Kidney glomerular epithelial cell (primary cell): Measurements from ENCODE around the gene MYH11.
"Not testable (repeated sequence)": the region's sequence is repeated elsewhere in the genome, so short reads cannot be mapped to it uniquely, and the experiment has no call there.

ENCODE experiments used
- DNase-seq: peaks from one replicate; lab custom pipeline; 2025; lab: John Stamatoyannopoulos, UW

MYH11 gene

DNA sequence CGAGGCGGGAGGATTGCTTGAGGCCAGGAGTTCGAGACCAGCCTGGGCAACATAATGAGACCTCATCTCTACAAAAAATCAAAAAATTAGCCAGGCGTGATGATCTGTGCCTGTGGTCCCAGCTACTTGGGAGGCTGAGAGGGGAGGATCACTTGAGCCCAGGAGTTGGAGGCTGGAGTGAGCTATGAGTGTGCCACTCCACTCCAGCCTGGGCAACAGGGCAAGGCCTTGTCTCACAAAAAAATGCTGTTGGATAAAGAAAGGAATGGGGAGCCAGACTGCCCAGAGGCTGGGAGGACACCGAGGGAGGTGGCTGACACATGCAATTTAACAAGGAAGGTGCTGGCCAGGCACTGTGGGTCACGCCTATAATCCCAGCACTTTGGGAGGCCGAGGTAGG, 47.5 kb downstream of the MYH11 start:
- DNase-seq = not testable (repeated sequence)

DNA sequence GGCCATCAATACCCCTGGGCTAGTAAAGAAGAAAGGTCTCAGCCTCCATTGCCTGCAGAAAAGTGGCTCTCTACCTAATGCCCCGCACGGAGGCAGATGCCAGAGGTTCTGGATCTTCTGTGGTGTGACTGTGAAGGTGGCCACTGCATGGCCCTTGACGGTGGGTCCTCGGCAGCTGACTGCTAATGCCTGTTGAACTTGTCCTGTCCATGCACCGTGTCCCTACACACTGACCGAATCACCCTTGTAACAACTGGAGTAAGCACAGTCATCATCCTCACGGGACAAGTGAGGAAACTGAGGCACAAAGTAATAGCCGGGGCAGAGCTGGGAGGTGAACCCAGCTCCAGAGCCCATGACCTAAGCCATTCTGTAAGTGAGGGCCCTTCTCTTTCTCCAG, 48.8 kb downstream of the MYH11 start:
- no peak for DNase-seq

DNA sequence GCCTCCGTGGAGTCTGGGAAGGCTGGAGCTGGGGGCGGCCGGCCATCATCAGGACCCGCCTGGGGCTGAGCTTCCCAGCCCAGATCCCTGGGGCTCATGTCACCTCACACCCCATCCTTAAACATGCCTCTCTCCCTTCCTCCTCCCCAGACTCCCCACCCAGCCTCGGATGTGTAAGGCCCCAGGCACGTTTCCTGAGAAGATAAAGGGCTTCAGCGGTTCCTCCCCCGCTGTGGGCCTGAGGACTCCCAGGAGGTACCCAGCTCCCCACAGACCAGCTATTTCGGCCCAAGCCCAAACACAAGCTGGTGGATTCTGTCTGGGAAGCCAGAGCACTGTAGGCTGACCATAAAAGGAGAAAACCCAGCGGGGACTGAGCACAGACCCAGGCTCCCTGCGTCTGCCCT, 49.2 kb downstream of the MYH11 start:
- no peak for DNase-seq

DNA sequence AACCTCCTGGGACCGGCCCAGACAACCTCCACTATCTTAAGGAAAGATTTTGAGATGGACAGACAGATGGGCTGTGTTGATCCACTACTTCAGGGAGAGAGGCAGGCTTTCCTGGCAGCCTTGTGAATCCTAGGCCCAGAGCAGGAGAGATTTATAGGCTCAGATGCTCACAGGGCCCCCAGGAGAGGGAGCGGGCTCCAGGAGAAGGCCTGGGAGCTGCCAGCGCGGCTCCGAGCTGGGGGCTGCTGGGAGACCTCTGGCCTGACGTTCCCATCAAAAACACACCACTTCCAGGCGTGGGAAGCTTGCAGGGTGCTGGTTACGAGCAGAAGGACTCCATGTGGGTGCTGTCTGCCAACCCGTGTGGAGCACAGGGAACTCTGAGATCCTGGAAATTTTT, 53.2 kb downstream of the MYH11 start:
- no peak for DNase-seq

DNA sequence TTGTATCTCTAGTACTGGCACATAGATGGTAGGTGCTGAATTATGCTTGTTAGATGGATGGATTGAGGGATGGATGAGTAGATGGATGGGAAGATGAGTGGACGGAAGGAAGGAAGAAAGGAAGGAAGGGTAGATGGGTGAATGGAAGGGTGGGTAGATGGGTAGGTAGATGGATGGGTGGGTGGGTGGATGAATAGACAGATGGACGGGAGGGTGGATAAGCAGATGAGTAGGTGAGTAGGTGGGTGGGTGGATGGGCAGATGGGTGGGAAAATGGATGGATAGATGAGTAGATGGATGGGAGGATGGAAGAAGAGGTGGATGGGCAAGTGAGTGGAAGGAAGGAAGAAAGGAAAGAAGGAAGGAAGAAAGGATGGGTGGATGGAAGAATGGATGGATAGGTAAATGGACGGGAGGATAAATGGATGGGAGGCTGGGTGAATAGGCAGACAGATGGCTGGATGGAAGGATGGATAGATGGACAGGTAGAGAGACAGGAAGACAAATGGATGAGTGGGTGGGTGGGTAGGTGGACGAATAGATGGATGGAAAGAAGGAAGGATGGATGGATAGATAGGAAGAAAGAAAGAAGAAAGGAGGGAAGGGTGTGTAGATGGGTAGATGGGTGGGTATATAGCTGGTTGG, 56.9 kb downstream of the MYH11 start:
- DNase-seq = no peak

DNA sequence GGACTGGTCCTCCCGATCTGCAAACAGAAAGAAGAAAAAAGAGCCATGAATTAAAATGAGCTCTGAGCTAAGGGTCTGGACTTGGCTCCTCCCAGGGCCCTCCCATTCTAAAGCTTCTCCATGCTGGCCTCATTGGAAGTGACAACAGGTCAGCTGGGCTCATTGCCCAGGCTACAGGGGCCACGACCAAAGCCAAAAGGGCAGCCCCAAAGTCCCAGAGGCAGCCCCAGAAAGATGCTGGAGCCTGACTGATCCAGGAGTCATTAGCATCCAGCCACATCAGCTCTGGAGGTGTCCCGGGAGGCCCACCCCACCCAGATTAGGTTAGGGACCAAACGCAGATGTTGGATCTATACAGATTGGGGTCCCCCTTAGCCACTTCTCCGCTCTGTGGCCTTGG, 58.2 kb downstream of the MYH11 start:
- no peak for DNase-seq

DNA sequence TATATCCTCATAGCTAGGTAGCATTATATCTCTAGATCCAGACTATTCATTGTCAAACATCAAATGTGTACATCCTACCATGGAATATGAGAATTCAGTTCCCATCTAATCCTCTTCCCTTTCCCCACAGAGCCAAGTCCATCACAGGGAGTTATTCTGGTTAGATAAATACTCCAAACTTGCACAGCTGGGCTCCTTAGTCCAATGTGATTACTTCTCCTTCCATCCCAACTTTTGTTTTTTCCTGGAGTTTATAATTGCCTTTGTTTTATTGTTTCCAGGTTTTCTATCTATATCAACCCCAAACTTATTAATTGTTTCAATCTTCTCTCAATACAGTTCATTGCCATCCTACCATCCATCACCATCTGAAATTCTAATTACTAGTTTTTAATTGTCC, 59.9 kb downstream of the MYH11 start:
- no peak for DNase-seq

DNA sequence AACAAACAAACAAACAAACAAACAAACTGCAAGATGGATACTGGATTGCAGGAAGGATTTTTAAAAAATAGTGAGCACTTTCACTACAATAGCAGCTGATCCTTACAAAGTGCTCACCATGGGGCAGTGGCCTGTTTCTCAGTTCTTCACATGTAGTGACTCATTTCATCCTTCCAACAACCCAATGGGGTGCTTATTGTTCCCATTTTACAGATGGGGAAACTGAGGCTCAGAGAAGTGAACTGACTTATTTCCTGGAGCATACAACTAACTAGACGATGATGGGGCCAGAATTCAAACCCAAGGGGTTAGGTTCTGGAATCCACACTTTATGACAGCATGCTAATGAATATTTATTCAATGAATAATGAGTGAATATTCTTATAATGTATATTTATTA, 61.2 kb downstream of the MYH11 start:
- no peak for DNase-seq

DNA sequence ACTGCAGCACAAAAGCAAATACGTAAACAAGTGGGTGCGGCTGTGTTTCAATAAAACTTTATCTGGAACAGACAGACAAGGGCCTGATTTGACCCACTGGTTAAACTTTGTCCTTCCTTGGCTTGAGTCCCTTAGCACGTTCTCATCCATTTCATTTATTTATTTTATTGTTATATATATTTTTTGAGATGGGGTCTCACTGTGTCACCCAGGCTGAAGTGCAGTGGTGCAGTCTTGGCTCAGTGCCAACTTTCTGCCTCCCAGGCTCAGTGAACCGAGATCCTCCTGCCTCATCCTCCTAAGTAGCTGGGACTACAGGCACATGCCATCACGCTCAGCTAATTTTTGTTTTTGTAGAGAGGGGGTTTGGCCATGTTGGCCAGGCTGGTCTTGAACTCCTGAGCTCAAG, 64.3 kb downstream of the MYH11 start:
- no peak for DNase-seq

DNA sequence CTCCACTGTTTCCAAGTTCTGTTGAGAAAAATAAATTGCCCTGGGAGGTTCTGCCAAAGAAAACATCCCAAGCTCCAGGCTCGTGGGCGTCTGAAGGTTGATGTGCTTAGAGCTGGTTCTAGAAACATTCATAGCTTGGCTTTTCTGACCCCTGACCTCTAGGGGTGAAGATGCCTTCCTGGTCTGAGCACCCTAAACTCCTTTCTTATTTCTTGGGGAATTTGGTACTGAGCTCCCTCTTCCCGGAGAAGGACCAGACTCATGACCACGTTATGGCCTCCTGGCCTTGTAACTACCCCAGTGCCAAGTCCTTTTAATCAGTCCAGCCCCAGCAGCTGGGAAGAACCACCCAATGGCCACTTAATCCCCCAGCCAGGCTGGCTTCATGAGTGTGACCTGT, 66.4 kb downstream of the MYH11 start:
- DNase-seq = no peak

DNA sequence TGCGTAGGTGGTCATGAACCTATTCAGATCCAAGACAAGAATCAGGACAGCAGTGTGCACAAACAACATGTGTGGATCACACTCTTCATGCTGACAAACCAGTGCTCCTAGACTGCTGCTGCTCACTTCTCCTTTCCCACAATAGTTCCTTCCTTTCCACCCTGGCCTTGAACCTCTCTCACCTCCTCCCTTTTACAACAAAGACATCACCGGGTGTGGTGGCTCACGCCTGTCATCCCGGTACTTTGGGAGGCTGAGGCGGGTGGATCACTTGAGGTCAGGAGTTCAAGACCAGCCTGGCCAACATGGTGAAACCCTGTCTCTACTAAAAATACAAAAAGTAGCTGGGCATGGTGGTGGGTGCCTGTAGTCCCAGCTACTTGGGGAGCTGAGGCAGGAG, 67.0 kb downstream of the MYH11 start:
- DNase-seq = not testable (repeated sequence)

DNA sequence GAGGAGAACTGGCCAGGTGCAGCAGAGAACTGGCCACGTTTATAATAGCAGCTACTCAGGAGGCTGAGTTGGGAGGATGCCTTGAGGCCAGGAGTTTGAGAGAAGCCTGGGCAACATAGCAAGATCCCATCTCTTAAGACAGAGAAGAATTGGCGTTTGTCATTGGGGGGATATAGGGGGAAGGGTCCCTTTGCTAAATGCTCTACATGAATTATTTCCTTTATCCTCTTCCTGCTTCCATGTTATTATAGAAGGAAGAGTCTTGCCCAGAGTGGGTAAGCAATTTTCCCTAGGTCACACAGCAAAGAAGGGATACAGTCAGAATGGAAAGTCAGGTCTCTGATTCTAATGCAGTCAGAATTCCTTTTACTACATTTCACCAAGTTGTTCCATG, 68.0 kb downstream of the MYH11 start:
- no peak for DNase-seq

DNA sequence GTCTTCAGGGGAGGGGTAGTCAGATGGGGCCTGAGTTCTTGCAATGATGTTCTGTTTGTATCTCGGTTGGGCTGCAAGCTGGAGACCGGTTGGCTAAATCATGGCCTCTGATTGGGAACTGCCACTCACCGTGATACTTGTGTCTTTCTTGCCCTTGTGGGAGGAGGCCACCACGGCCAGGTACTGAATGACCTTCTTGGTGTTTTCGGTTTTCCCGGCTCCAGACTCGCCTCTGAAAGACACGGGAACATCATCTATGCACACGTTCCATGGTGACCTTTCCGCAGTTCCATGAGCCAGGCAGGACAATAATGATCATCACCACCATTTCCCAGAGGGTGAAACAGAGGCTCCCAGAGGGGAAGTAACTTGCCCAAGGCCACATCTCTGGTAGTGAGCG, 70.3 kb downstream of the MYH11 start:
- DNase-seq = no peak

DNA sequence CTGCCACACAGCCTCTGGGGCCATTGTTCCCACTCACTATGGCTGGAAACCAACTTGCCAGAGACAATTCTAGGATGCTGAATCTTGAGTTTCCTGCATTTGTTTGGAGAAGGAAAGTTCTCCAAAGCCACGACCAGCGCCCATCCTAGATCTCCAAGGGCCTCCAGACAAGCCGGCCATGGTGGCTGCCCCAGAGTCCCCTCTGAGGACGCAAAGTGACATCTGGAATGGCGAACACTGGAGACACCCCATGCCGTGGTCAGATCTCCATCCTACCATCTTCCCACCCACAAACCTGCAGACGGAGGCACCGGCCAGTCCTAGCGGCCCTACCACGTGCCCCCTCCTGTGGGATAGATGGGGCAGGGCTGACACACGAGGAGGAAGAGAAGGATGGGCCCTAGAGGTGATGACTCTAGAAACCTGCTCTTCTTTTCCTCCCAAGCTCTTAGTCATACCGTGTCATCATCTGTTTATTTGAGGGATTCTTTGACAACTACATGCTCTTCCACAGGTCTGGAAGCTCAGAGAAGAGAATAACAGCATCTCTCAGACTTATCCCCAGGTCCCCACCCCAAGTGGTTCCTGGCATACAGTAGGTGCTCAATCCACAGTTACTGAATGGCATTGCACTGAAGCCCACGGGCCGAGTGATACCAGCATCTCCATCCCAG, 71.3 kb downstream of the MYH11 start:
- no peak for DNase-seq

DNA sequence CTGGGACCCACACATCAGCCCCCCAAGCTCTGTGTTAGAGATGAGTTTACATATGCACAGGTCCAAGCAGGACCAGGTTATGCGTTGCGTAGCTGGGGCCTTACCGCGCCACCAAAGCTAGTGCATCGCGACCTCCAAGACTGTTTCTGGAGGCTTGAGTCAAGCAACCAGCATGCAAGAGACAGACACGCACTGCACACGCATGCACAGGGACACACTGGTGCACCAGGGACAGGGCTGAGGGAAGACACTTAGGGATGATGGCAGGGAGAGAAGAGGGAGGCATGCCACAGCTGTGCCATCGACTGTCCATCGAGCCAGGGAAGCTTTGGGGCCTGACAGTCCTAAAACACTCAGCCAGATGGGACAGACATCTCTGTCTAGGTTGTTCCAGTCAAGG, 72.8 kb downstream of the MYH11 start:
- no peak for DNase-seq

DNA sequence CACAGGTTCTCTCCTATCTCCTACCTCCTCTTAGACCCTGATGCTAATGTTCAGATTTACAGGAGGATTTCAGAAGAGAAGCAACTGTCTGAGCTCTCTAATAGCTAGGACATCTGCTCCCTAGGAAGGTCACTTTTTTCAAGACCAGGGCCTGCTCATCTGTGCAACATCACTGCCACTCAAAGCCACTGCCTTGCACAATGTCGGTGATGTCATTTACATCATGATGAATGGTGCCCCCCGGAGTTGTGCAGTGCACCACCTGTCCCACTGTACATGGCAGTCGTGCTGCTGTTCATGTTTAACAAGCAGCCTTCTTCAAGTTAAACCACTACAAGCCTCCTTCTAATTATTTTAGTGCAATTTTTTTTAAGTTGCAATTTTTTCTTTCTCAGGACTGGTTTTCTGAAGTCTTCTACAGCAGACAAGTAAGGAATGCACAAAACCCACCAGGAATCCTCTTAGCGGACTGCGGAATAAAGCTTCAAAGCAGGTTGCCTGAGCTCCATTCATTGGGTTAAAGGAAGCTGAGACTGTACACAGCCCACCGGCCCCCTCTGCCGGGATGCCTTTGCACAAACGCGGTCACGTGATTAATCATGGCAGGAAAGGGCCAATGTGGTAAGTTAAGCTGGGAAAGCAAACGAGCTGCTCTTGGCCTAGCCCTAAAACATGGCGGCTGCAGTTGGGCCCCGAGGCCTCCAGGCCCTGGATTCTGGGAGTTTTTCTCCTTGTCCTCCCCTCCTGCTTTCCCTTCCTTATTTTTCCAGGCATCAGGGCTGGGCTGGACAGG, 74.1 kb downstream of the MYH11 start:
- DNase-seq = no peak

DNA sequence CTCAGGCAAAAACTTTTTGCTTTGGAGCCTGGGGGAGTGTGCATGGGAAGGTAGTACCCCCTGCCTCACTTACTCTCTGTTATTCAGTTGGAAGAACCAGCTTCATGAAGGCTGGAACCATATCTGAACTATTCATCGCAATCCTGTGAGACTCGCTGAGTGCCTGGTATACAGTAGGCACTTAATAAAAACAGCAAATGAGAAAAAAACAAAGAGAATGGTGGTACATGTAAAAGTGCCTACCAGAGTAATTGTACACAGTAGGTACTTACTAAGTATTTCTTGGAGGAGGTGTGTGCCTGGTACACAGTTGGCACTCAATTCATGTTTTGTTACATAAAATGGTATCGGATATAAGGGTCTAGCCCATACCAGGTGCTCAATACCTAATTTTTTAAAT, 75.2 kb downstream of the MYH11 start:
- DNase-seq = no peak

DNA sequence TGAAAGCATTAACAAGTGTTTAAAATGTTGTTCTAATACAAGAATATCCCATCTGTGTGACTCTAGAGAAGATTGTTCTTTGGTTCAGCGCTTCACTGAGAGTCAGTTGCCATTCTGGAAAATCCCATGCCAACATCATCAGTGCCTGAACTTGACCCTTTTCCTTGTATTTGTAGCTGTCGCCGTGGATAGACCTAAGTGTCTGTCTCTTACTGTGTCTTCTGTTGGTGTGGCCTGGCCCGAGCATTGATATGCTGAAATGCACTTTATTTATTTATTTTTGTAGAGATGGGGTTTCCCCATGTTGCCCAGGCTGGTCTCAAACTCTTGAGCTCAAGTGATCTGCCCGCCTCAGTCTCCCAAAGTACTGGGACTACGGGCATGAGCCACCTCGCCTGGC, 76.0 kb downstream of the MYH11 start:
- DNase-seq = no peak

DNA sequence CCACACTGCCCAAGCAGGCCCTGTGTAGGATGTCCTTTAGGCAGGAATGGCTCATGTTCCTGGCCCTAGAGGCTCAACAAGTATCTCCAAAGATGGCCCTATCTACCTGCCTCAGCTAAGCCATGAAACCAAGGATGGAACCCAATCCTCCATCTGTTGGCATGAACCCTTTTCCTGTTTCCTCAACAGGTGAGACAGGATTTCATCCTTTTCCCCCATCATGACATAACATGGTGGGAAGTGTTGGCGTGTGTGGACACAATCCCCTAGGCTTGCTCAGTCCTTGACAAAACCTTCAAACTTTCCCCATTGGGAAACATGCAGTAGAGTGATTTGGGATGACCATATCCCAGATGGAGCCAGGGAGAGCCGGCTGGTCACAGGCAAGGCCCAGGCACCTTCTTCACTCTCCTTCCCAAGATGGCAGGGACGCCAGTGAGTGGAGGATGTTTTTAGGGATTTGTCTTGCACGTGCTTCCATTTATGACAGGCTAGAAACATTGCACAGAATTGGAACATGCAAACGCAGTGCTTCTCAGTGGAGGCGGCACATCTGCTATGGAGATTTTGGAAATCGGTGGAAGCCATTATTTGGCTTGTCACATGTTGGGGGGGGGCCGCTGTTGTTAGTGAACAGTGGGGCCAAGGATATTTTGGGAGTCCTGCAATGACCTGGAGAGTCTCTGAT, 77.0 kb downstream of the MYH11 start:
- no peak for DNase-seq

DNA sequence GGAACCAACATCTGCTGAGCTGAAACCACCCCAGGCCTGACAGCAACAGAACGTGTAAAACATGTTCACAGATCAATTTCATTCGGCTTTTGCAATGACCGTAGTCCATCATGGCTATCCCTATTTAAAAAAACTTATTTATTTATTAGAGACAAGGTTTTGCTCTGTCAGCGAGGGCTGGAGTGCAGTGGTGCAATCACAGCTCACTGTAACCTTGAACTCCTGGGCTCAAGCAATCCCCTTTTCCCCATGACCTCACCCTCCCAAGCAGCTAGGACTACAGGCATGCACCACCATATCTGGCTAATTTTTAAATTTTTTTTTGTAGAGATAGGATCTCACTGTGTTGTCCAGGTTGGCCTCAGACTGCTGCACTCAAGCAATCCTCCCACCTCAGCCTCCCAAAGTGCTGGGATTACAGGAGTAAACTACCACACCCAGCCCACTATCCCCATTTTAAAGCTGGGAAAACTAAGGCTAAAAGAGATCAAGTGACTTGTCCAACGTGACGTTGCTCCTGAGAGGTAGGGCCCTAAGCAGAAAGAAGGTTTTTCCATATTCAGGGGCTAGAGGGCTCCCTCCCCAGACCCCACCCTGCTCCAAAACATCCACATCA, 77.7 kb downstream of the MYH11 start:
- DNase-seq = no peak

DNA sequence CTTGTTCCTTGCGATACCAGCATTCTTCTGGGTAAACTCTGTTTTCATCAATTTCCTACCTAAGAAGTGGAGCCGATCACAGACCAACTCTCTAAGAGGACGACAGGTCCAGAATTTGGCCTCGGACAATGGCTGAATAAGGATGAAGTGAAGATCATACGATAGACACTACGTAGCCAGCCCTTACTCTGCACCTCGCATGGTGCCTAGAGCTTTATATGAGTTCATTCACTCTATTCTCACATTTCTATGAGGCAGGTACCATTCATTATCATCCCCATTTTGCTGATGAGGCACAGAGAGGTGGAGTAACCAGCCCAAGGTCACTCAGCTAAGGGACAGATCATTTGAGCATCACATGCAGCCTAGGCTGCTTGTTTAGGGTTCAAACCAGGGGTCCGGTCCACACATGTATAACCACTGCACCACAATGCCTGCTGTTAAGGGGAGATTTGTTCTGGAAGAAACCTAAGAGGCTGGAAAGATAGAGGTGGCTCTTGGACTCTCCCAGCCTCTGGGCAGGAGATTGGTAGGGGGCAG, 78.6 kb downstream of the MYH11 start:
- no peak for DNase-seq
